NCI-H2227 (cell line): Measurements from ENCODE around the gene RGS18.
"Not testable (repeated sequence)": the region's sequence is repeated elsewhere in the genome, so short reads cannot be mapped to it uniquely, and the experiment has no call there.

Experiments
- DNase-seq: peaks from one replicate; lab custom pipeline; 2025; ENCODE audit not compliant: unreplicated experiment; lab: John Stamatoyannopoulos, UW

The RGS18 gene, protein sequence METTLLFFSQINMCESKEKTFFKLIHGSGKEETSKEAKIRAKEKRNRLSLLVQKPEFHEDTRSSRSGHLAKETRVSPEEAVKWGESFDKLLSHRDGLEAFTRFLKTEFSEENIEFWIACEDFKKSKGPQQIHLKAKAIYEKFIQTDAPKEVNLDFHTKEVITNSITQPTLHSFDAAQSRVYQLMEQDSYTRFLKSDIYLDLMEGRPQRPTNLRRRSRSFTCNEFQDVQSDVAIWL

DNA sequence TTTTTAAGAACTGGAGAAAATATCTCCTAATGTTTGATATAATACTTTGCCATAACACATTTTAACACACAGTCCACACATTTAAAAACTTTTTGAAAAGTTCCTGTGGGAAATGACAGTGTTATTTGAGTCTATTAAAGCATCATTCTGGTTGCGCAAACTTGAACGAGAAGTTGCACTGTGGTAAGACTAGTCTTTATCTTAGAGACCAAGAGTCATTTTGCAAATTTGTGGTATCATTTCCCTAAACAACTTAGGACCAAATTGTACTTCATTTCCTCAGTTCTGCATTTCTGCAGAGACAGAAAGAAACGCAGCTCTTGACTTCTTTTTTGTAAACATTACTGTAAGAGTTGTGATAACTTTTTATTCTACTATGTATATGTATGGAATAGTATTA lies at the start of gene RGS18:
Gene RGS18, plus strand, starts transcription at position 282 of the 400 bp plus-strand sequence. CDS start 176 bp downstream, outside the sequence.
- no peak for DNase-seq

- no peak for DNase-seq
Observed at GRCh38 chr1:192109576-192109975, 48.7 kb upstream of the RGS18 start.

GRCh38 chr1:192115000-192115399 lies 43.3 kb upstream of the RGS18 start:
- no peak for DNase-seq

DNA sequence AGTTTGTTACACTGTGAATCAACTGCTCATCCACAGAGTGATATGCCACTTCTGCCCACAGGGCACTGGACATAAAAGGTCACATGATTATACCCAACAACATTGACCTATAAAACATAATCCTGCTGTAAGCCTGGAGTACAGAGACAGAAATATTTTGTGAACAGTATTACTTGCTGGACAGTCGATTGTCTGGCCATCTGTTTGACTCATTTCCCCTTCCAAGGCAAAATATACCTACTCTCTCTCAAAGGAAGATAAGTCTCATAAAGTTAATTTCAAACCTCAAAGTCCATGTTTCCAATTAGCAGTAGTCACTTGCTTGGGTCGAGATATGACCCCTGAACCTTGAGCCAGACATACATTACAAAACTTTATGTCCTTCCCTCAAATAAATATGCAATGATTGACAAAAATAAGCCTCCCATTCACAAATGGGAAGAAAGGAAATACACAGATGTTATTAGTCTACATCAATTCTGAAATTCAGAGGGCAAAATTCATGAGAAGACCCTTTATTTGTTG lies 39.3 kb upstream of the RGS18 start:
- no peak for DNase-seq

DNA sequence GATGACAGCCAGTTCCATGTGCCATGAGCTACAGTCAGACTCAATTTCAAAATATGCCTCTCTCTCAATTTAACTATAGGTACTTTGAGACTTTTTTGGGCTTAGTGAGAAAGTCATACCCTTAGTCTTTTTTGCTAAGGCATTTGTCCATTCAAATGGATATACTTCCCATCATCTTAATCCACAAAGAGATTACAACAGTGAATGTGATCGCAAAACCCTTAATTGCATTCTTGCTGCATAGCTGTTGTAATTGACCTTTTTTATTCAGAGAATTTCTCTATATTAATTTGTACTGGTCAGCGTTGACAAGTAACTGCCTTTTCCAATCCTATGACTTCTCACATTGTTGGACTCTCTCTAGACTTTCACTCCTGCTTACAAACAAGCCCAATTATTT lies 38.6 kb upstream of the RGS18 start:
- no peak for DNase-seq

- no peak for DNase-seq
Observed at GRCh38 chr1:192122668-192123067, 35.6 kb upstream of the RGS18 start.

- no peak for DNase-seq
Observed at GRCh38 chr1:192123212-192123611, 35.0 kb upstream of the RGS18 start.

DNA sequence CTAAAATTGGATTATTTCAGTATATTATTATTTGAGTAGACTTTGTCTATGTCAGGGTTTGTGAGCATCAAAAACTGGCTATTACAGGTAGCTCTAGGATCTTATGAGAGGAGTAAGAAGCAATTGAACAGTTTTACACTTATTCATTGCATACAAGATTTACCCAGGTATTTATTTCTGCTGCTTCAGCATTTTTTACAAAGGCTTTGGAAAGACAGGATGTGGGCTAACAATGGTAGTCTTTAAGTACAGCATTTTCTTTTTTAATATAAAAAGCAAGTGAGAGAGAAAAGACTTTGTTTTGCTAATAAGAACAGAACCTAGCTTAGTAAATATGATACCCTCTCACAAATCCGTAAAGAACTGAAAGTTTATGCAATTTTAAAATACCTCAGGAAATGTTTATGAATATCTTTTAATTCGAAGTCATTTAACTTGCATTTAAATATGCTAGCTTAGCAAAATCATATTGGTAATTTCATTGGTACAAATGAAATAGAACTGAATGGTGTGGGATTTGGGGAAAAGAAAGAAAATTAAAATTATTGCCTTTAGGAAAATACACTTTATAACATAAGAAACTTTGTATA lies 32.1 kb upstream of the RGS18 start:
- no peak for DNase-seq

GRCh38 chr1:192130175-192130574 lies 28.1 kb upstream of the RGS18 start:
- no peak for DNase-seq

GRCh38 chr1:192130865-192131264 lies 27.4 kb upstream of the RGS18 start:
- DNase-seq = not testable (repeated sequence)

DNA sequence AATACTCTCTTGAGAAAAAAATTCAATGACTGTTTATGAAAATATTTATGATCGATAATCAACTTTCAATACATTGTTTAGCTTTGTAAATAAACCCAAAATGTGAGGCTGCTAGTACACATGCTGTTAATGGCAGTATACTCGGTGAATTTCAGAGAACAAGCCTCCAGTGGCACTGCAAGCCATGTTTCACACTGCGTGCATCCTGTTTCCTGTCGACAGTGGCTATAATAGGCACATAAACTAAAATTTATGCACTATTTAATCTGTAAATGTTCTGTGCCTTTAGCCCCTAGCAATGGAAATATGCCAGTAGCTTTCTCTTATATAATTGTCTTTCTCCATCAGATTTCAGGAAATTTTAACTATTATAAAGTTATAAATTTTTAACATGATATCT lies 26.3 kb upstream of the RGS18 start:
- DNase-seq = no peak

DNA sequence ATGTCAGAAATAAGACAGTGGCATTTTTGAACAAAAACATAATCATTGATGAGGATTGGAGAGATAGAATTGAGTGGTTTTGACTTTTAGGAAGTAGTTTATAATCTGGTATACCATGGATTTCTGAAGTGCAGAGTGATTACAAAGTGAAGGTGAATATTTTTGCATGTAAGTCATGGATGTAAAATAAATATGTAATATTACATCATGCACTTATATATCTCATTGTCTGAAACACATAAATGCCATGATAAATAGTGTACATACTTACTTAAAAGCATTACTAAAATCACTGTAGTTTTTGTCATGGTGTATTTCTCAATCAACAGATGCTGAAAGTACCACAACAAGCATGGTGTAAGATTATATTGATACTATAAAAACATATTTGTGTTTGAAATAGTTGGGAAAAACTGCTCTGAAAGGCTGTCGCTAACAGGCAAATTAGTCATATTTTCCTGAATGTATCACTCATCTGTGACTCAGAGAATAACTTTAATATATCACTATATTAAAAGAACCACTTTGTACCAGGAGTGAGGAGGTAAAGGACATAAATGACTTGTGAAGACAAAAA lies 24.8 kb upstream of the RGS18 start:
- no peak for DNase-seq

DNA sequence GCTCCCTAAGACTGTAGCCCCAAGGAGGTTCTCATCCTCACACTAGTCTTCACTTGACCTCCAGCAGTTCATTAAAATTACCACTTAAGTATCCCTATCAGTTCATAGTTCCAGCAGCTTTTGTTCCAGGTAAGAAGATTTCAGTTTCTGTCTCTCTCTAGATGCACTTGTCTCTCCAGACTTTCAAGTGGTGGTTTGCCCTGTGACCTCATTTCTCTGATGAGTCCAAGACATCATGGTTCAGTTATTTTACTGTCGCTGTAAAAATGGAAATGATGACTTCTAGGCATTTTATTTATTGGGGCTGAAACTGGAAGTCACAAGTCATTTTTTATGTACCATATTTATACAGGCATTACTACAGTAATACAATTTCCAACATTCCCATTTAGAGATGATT lies 17.9 kb upstream of the RGS18 start:
- no peak for DNase-seq

DNA sequence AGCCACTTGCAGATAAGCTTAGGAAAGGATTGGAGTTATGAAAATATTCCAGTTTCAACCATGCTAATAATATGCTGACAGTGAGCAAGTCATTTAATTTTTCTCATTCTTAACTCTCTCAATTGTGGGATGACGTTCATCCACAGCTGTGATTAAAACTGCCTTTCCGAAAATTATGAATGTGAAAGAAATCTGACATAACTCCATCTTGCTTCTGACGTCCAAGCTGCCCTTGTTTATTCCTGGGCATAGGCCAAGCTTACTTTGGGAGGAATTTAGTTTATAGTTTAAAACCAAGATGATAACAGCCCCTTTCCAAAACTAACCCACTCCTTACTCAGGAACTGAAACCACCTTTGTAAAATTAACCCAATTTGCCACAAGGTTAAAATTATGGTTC lies 11.0 kb upstream of the RGS18 start:
- no peak for DNase-seq

GRCh38 chr1:192147696-192148095 lies 10.6 kb upstream of the RGS18 start:
- no peak for DNase-seq

GRCh38 chr1:192151176-192151575 lies 7.1 kb upstream of the RGS18 start:
- no peak for DNase-seq

- no peak for DNase-seq
Observed at GRCh38 chr1:192153276-192153675, 5.0 kb upstream of the RGS18 start.

DNA sequence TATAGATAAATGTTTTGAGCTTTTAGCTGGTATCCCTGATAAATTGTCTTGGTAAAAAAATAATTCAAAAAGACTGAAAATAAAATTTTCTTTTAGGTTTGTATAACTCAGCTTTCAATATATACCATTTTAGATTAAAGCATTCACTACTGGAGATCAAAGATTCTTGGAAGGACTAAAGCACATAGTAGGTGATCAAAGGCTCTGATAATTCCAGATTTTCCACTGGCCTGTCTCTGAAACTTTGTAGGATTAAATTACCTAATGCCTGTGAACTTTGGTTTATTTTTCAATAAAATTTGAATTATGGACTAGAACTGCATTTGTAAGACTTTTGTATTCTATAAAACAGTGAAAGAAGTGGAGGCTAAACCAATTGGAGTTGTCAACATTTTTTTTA lies 1.2 kb upstream of the RGS18 start:
- DNase-seq = no peak

GRCh38 chr1:192159014-192159413 lies 752 bp downstream of the RGS18 start:
- DNase-seq = peak; percentile 50

DNA sequence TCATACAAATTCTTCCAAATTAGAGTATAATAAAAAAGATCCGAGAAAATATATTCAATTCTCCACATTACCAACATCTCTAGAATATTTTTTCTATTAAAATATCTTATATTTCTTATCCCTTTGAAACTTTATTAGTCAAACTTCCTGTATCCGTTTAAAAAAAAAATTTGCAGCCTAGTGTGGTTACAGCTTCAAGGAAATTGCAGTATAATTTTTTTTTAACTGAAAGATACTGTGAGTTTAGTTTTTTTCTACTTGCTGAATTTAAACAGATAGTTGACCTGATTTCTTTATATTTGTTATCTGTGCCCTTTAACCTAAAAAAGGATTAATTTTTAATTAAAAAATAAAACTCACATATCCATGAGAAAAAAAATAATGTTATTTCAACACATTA lies 1.5 kb downstream of the RGS18 start:
- DNase-seq = no peak

DNA sequence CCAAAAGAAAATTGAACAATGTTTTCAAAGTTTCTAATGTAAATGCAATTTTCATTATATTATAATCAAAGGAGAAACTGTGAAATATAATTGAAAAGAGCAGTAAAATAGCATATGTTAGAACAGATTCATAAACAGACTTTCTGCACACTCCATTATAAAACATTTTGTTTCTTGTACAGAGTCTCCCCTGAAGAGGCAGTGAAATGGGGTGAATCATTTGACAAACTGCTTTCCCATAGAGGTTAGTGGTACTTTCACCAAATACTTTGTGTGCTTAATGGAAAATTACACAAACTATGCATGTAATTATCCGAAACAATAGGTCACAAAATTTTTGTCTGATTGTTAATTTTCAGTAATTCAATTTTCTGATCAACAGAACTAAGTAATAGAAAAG lies 1.9 kb downstream of the RGS18 start:
- DNase-seq = no peak

DNA sequence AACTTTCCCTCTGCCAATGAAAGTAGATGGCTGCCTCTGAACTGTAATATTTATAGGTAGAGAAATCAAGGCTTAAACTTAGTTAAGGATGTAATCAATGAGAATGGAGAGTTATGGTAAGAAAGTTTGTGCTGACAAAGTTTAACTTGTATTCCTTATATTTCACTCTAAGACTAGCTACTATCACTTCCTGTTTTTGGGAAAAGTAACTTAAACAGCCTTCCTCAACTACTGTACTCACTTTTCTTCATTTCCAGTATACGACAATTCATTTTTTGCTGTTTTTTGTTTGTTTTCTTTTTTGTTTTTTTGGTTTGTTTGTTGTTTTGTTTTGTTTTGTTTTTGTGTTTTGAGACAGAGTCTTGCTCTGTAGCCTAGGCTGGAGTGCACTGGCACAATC lies 3.7 kb downstream of the RGS18 start:
- no peak for DNase-seq

DNA sequence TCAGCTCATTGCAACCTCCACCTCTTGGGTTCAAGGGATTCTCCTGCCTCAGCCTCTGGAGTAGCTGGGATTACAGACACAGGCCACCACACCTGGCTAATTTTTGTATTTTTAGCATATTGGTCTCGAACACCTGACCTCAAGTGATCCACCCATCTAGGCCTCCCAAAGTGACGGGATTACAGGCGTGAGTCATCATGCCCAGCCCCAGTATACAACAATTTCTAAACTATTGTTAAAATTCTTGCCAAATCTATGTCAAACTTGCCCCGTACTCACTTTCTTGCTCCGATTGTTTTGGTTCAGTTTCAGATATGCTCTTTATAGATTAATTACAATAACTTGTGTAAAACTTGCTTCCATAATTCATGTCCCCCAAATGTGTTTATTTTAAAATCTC lies 4.1 kb downstream of the RGS18 start:
- no peak for DNase-seq
